Right kidney (tissue), 1 donor: ENCODE results near the gene IKZF1.

Experiments
- DNase-seq: peaks from one replicate; pipeline ENCODE4 v3.0.0-alpha.2; 2016

IKZF1 gene

DNA sequence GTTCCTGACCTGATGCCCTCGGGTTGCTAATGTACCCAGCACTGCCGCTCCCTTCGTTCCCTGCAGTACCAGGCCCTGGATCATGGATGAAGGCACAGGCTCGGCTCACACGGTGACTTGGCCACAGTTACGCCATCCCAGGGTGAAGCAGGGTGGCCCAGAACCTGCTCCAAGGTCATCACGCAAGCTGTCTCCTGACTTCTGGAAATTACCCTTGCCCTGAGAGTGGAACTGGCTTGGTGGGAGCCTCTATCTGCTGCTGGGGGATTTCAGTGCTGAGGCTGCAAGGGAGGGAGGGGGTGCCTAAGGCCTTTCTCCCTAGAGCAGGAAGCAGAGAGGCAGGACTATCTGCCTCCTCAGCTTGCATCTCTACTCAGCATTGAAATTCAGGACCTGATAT is 109.0 kb downstream of the IKZF1 start:
- DNase-seq = no peak

DNA sequence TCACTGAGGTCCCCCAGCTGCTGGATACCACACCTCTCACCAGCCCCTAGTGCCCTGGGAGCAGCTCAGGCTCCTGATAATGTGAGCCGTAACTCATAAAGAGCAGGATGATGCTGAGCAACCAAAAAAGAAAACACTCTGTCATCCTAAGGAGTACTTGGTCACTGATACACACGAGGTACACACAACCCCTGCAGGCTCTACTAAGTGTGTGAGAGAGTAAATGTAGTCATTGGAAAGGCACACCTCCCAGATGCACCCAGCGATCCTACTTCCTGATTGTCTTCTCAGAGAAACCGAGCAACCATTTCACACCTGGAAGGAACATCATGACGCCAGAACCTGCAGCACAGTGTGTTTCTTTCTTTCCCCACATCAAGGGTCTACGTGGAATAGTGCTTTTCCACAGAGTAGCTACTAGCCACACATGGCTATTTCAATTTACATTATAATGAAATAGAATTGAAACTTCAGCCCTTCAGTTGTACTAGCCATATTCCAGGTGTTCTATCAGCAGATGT is 111.4 kb downstream of the IKZF1 start:
- DNase-seq = no peak

DNA sequence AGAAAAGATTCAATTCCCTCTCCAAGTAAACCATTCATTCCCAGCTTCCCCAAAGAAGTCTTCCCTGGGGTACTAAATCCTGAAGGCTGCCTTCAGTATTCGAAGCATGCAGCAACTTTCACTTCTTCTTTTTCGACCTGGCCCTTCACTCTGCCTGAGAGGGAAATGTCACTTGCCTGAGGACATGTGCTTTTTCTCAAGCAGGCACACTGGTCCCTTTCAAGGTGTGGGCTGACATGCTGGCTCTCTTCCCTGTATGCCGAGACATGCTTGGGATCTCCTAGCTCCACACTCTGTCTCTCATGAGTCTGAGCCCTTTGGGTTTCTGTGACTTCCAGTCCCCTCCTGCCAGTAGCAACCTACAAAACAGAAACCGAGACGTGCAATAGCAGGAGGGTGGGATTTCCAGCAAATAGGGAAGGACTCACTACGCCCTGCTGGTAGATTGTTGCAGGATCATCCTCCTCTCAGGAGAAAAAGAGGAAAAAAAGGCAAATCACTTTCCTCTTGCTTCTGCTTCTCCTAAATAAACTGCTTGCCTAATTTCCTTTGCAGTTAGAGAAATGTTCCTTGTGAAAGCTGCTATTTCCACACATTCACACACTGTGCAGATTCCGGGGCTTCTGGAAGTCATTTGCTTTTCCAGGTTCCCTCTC is 112.1 kb downstream of the IKZF1 start:
- no peak for DNase-seq

DNA sequence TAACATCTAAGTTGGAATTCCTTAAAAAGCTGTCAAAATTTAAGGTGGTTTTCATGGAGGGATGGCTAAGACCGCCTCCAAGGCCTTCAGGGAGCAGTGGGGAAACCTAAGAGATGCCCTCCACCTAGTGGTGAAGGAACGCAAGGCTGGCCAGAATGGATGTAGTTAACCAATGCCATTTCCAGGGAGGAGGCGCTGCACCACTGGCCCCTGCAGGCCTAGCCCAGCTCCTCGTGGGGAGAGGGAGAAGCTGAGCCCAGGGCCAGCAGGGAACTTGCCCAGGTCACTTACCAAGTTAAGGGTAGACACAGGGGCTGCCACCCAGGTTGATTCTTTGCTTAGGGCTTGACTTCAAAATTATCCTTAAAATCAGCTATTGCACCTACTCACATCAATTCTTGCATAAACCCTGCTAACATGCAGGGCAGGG is 113.6 kb downstream of the IKZF1 start:
- DNase-seq = peak; percentile 51

DNA sequence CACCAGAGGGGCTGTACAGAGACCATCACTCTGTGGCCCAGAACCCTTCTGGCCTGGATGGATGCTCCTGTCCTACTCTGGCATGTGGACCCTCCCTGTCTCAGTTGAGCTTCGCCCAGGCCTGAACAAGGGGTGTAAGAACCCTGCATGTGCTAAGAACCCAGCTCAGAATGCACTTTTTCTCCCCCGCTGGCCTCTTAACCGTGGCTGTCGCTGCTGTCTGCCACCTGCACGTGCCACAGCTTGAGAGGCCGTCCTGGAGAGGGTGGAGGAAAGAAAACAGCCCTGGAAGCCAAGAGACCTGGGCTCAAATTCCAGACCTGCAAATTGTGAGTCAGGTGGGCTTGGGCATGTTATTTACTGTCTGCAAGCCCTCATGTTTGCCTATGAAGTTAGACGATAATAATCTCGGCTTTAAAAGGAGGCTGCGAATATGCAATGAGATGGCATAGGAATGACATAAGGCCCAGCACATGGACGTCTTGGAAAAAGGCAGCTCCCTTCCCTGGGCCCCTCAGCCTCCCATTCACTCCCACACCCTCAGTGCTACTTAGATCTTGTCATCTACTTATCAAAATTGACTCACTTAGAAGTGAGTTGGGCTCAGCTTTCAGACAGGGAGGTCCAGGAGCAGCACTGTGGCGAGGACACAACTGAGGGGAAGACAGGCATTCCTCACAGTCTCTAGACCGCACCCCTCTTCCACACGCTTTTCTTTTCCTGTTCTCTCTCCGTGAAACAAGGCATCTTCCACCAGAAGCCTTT is 114.2 kb downstream of the IKZF1 start:
- no peak for DNase-seq

DNA sequence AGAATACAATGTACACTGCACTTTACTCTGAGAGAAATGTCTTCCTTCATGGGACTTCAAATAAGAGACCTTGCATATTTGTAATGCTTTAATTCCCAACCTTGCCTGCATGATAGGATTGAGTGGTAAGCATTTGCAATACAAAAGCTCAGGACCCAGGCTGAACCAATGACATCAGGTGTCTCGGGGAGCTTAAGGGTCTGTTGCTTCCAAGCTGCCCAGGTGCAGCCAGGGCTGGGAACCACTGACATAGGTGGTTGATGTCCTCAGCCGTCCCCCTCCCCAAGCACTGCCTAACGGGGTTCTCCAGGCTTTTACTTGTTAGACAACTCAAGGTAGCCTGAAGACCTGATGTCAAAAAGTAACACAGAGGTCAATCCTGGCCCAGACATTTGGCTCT is 116.5 kb downstream of the IKZF1 start:
- DNase-seq = no peak

DNA sequence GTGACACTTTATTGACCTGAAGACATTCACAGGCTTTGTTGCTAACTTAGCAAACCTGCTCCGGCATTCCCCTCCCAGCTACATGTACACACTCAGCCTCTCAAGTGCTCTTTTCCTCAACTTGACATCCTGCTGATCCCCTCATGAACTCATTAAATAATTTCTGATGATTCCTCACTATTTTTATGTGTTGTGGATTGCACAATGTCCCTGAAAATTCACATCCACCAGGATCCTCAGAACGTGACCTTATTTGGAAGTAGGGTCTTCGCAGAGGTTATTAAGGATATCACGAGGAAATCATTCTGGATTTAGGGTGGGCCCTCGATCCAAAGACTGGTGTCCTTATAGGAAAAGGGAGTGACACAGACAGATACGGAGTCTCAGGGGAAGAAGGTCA is 118.3 kb downstream of the IKZF1 start:
- no peak for DNase-seq

DNA sequence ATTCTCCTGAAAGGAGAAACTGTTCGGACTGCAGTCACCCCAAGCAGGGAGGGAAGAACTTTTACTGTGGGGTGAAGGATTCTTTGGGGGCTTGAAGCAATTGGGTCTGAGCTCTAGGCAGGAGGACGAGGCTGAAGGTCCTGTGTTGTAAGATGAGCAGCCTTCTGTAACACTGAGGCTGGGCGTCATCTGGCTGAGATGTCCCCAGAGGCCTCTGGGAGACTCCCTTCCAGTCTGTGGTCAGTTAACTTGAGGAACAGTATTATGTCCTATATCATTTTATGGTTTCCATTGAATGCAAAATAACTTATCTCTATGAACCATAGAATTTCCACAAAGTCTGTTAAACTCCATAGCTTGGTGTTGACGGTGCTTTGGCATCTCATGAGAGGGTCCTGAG is 119.3 kb downstream of the IKZF1 start:
- no peak for DNase-seq

DNA sequence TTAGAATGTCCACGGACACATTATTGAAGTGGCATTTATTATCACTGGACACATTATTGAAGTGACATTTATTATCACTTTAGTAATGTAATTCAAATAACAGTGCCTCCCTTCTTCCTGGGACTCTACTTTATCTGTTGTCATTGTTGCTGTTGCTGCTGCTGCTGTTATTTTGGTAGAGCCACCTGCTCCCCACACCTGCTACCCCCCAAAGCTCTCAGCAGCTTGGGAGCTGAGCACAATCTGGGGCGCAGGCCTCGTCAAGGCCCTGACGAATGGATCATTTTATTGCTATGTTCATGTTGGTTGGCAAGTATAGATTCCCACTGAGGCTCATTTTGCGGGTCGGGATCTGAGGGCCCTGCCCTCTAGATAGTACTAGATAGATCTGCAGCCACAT is 120.8 kb downstream of the IKZF1 start:
- no peak for DNase-seq

DNA sequence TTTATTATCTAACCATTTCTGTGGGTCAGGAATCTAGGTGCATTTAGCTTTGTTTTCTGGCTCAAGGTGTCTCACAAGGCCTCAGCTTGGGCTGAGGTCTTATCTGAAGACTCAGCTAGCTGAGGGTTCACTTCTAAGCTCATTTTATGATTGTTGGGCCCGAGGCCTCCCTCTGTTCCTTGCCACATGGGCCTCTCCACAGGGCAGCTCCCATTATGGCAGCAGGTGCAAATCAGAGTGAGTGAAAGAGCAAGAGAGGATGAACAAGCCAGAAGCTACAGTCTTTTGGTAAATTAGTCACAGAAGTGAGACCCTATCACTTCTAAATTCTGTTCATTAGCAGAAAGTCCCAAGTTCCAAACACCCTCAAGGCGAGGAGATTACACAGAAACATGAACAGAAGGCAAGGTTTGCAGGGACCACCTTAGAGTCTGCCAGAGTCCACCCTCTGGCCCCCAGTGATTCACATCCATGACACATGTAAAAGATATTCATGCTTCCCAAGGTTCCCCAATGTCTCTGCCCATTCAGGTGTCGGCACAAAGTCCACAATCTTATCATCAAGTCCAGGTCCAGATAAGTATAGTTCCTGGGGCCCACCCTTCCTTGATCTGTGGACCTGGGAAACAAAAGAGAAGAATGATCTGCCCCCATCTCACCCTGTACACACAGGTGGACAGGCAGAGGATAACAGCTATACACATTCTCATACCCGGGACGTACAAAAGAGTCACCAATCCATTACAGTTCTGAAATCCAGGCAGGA is 121.9 kb downstream of the IKZF1 start:
- DNase-seq = no peak

DNA sequence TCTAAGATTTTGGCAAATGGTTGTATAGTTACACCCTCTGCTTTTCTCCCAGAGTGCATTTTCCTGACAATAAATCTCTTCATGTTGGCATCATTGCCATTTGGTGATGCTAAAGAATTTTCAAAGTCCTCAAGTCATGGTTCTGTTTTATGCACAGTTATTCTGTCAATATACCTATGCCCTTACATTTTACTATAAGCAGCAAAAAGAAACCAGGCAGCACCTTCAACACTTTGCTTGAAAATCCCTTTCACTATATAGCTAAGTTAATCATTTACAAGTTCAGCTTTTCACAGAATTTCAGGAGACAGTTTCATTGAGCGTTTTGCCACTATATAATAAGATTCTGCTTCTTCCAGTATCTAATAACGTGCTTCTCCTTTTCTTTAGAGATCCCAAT is 123.0 kb downstream of the IKZF1 start:
- DNase-seq = no peak

DNA sequence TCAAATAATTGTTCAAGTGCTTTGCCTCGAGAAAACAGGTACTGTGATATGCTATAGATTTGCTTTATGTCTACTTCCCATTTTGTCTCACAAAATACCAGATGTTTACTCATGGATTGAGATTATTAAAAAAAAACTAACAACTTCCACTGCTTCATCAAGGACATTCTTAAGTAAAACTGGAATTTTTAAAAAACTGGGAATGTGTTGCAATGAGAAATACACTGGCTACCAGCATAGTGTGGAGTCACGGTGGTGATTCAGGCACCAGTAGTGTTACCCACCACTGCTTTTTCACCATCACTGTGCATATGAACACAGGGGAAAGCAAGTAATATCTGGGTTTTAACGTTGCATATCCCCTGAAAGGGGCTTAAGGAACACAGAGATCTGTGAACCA is 124.4 kb downstream of the IKZF1 start:
- no peak for DNase-seq

DNA sequence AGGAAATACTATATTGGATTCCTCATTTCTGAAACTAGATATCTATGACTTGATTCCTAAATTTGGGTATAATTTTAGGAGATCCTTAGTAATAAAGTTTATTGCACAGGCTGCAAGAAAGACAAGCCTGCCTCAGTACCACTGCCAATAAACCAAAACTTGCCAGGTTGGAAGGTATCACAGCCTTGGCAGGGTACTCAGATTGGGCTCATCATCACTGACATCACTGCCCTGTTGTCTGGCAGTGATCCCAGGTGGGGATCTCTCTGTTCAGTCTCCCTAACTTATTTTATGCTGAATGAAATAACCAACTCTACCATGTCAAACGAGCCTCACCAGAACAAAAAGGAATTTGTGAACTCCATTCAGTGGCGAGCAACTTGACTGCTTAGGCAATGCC is 126.8 kb downstream of the IKZF1 start:
- DNase-seq = no peak

DNA sequence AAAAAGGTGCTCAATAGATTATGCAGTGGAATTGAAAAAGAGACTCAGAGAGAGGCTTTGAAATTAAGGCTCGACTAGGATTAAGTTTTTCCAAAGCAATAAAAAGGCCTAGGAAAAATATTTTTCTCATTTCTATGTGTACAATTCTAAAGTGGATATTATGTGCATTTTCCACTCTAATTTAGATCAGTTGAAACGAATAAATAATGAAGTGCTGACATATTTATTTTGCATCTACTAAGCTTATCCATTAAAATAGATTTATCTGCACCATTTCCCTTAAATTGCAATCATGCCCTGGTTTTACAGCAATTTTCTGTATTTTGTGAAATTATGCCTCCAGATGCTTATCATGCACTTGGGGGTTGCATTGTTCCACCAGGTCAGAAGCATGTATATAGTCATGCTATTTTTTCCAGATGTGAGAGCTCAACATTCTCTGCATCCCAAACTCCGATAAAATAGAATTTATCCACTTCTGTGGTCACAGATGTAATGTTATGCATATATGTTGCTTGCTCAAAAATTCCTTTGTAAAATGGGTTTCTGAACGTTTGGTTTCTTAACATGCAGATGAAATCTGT is 127.3 kb downstream of the IKZF1 start:
- no peak for DNase-seq

DNA sequence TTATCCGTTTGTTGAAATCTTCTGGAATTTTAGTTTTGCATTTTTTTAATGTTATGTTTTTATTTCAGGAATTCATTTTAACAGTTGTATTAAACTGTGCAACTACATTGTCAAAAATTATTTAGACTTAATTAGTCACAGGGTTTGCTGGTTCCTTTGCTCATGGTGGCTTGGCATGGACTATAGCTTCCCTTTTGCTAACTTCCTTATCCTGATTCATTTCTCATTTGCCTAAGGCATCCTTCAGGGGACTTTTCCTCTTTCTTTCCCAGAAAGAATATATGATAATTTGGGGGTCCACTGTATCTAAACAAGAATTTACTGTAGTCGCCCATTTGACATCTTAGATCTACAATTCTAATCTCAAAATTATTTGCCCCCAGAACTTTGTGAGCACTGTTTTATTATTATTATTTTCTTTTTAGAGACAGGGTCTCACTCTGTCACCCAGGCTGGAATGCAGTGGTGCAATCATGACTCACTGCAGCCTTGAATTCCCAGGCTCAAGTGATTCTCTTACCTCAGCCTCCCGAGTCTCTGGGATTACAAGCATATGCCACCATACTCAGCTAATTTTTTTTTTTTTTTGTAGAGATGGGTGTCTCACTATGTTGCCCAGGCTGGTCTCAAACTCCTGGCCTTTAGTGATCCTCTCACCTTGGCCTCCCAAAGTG is 131.8 kb downstream of the IKZF1 start:
- no peak for DNase-seq

DNA sequence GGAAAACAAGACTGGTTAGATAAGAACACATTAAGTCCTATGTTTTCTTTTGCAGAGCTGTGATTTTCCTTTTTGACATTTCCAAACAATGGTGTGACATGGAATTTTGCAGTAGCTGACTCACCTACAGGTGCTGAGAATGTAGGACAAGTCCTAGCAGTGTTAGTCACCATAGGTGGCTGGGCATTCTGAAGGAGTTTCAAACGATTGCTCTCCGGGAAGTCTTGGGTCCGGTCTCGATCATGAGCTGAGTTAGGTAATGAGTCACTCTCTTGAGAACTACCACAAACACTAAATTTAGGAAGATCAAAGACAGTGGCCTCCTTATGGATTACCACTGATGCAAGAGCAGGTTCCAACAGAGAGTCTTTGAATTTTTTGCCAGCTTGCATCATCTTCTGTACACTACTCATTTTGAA is 142.0 kb downstream of the IKZF1 start:
- DNase-seq = no peak

DNA sequence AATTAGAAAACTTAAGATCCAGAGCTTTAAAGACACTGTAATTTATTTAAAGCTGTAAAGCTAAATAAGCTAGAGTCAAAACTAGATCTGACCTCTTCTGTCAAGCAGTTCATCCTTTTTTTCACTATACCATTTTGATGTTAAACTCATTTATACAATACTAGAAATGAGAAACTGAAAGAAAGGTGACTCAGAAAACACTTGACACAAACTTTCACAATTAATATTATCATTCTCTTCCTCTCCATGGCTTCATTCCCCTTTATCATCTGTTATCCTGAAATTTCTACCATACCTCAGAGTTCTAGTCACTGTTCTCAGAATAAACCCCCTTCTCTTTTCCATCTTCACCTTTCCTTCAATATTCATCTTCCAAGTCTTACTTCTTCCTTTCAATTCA is 144.3 kb downstream of the IKZF1 start:
- DNase-seq = no peak

DNA sequence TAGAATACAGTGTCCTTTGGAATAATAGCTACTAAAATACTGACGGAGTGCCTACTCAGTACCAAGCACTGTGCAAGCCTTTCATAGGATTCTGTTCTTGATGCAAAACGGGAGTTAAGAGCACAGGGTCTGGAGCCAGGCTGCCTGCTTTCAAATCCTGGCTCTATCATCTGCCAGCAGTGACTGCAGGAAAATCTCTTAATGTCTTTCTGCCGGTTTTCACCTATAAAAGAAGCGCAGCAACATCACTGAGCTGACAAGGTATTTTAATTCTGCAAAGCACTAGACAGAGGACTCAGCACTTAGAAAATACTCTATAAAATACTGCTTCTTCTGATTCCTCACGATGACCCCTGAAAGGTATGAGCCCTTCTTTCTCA is 145.0 kb downstream of the IKZF1 start:
- no peak for DNase-seq

DNA sequence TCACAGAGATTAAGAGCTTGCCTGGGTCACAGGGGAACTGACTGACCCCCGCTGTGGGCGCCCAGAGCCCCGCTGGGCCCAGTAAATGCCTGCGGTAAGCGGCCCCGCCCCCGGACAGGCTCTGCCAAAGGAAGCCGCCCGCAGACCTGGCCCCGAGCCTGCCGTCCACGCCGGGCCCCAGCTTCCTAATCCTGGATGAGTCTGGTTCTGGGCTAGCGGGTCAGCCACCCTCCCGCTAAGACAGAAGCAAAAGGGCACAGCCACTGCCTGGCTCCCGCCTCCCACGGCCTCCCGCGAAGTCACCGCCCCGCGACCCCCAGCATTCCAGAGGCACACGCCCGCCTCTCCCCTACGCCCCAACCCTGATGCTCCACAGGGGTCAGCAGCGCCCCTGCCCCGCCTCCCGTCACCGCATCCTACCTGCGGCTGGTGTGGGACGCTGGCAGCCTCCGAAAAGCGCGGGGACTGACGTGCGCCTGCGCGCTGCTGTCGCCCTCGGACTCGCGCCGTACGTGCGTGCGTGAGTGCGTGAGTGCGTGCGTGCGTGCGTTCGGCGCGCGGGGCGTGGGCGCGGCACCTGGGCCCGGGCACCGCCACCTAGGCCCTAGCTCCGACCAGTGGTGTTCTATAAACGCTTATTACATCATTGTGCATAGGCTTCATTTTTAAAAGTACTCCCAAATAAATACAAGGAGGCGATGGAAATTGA is 145.5 kb downstream of the IKZF1 start, which contains the start of gene FIGNL1:
FIGNL1 (minus strand) TSS at position 470 of the 709 bp plus-strand sequence. CDS start 3,063 bp downstream, outside the sequence.
- DNase-seq = peak; percentile 85

DNA sequence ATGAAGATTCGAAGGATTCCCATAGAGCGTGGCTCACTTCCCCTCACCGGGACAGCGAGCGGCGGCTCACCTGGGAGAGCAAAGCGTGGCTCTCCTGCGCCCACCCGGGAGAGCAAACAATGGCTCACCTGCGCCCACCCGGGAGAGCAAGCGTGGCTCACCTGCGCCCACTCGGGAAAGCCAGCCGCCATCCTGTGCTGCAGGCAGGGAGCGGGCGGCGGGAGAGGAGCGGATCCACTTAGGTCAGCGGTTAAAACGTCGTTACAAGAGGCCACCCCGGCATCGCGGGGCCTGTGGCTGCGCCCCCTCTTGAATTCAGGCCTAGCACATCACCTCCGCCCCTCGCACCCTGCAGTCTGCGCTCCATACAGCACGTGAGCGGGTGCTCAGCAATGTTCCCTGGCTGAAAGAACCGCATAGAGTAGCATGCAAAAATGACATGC is 146.1 kb downstream of the IKZF1 start:
- DNase-seq = no peak
